Smooth muscle cell (in vitro differentiated cells): ENCODE results near the gene EGLN3. TPM values are rescaled to one million over a fixed set of nuclear protein-coding genes. Genes with fewer than 3 reads are reported as not detected.

Experiments
- DNase-seq: peaks from one replicate; lab custom pipeline; 2025; ENCODE audit not compliant: unreplicated experiment; lab: John Stamatoyannopoulos, UW
- H2AFZ ChIP-seq: fragments of 200-600 bp; sonication (generic); 2 replicates; pipeline ENCODE4 v1.6.0; 2016; ENCODE audit warnings: antibody characterized with exemption, low read depth, mild to moderate bottlenecking
- H3F3A ChIP-seq: fragments of 200-600 bp; sonication (generic); 2 replicates; pipeline ENCODE4 v1.6.0; 2017; ENCODE audit warnings: antibody characterized with exemption, low read depth
- H3K27ac ChIP-seq: fragments of 200-600 bp; sonication (generic); 2 replicates; pipeline ENCODE4 v1.5.1; 2016; ENCODE audit warnings: low read depth, mild to moderate bottlenecking
- H3K27me3 ChIP-seq: fragments of 200-600 bp; sonication (generic); 2 replicates; pipeline ENCODE4 v1.6.1; 2016; ENCODE audit warnings: low read depth, mild to moderate bottlenecking
- H3K36me3 ChIP-seq: fragments of 200-600 bp; sonication (generic); 2 replicates; pipeline ENCODE4 v1.5.1; 2016; ENCODE audit warnings: low read depth
- H3K4me1 ChIP-seq: fragments of 200-600 bp; sonication (generic); 2 replicates; pipeline ENCODE4 v1.5.1; 2016; ENCODE audit warnings: low read depth
- H3K4me2 ChIP-seq: fragments of 200-600 bp; sonication (generic); 2 replicates; pipeline ENCODE4 v1.6.0; 2016; ENCODE audit warnings: mild to moderate bottlenecking
- H3K4me3 ChIP-seq: fragments of 200-600 bp; sonication (generic); 2 replicates; pipeline ENCODE4 v1.5.1; 2016; ENCODE audit warnings: mild to moderate bottlenecking
- H3K79me2 ChIP-seq: fragments of 200-600 bp; sonication (generic); 2 replicates; pipeline ENCODE4 v1.6.0; 2016; ENCODE audit warnings: low read depth, mild to moderate bottlenecking
- H3K9ac ChIP-seq: fragments of 200-600 bp; sonication (generic); 2 replicates; pipeline ENCODE4 v1.6.0; 2016; ENCODE audit warnings: low read depth
- H3K9me3 ChIP-seq: fragments of 200-600 bp; sonication (generic); replicated peaks from 2 replicates; pipeline ENCODE4 v1.5.1; 2016; ENCODE audit warnings: low read depth
- H4K20me1 ChIP-seq: fragments of 200-600 bp; sonication (generic); 2 replicates; pipeline ENCODE4 v1.6.0; 2016; ENCODE audit warnings: low read depth
- WGBS: methylation state at CpG from one replicate; pipeline ENCODE4 v1.1.7; 2016; ENCODE audit warnings: low lambda C conversion rate; 5-methylcytosine and 5-hydroxymethylcytosine counted together
- polyA plus RNA-seq: library from polyadenylated mRNA; unstranded; fragments of >200 nt; fragmentation: Nextera tagmentation; extraction: Ambion mirVana; gene quantifications from 2 replicates; pipeline ENCODE4 v1.2.1, GENCODE V29; 2016
- total RNA-seq: library from RNA; depleted of rRNA; stranded (reverse); fragments of >200 nt; gene quantifications from 2 replicates; pipeline ENCODE4 v1.2.3, GENCODE V29; 2014
- TF ChIP-seq, protein P1 (sequence below): fragments of 200-600 bp; sonication (generic); IDR thresholded peaks from 2 replicates; pipeline ENCODE4 v1.5.1; 2017; ENCODE audit warnings: borderline replicate concordance, mild to moderate bottlenecking, antibody characterized with exemption; ENCODE audit not compliant: insufficient read depth, poor library complexity, severe bottlenecking

Gene EGLN3
- total and polyA plus RNA-seq, 2 experiments from 2014 or later: 127 to 146 TPM

DNA sequence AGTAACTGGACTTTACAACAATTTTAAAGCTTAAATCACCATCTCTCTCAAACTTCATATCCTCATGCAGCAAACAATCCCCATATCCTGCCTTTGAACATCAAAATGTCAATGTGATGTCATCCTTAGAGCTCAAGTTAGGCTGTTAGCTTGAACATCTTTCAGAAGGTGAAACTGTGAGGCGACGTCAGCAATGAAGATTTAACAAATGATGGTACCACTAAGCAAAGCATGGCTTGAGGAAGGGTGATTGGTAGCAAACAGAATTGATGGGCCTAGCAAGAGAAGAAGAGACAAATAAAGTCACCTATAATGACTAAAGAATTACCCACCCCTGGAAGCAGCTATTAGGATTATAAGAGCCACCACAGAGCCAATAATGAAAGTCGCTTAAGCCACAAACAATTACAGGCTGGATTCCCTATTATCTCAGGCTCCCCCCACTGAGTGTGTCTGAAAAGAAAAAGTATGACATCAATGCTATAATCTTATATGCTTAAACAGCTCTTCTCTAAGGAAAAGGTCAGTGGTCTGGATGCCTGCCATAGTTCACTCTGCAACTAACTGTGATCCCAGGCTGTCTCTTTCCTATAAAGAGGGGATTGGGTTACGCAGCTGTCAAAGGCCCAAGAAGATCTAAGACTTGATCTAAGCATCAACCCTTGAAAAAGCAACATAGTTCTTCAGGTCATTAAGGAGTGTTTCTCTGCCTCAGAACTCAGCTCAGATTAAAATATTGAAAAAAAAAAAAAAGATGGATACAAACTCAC lies 18.1 kb downstream of the EGLN3 start:
- Histone ChIP-seq H3K4me3 (no peak overlapping the region), H3K79me2 (peaks cover 53% of the 10 kb centered on the region), H3K4me2 (peak overlapping the region; percentile 68), H3K36me3 (peaks cover 11% of the 10 kb centered on the region), H4K20me1 (peaks cover 92% of the 10 kb centered on the region), H3K27ac (peak overlapping the region; percentile 77), H2AFZ (no peak overlapping the region), H3K9ac (no peak overlapping the region), H3K4me1 (peaks cover 75% of the 10 kb centered on the region), H3K27me3 (no peaks in the 10 kb centered on the region), H3K9me3 (no peaks in the 10 kb centered on the region), H3F3A (peaks cover 17% of the 10 kb centered on the region)
- TF ChIP-seq, protein P1, sequence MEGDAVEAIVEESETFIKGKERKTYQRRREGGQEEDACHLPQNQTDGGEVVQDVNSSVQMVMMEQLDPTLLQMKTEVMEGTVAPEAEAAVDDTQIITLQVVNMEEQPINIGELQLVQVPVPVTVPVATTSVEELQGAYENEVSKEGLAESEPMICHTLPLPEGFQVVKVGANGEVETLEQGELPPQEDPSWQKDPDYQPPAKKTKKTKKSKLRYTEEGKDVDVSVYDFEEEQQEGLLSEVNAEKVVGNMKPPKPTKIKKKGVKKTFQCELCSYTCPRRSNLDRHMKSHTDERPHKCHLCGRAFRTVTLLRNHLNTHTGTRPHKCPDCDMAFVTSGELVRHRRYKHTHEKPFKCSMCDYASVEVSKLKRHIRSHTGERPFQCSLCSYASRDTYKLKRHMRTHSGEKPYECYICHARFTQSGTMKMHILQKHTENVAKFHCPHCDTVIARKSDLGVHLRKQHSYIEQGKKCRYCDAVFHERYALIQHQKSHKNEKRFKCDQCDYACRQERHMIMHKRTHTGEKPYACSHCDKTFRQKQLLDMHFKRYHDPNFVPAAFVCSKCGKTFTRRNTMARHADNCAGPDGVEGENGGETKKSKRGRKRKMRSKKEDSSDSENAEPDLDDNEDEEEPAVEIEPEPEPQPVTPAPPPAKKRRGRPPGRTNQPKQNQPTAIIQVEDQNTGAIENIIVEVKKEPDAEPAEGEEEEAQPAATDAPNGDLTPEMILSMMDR: no peak
- DNase-seq: no peak
- WGBS: 50% methylated on average over 4 of the region's 4 CpGs

DNA sequence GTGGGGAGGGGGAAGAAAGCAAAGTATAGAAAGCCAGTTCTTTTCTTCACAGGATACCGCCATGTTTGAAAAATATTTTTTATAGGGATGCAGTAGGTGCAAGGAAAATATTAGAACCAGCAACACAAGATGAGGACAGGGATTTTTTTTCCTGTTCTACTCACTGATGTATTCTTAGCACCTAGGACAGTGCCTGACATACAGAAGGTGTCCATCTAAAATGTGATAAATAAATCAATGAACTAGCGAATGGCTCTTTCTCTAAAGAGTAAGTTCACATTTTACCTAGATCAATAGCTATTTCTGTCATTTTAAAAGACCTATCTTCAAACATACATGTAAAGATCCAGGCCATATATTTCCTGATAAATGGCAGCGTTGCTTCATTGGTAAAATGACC lies 18.8 kb downstream of the EGLN3 start:
- Histone ChIP-seq H3F3A (peaks cover 15% of the 10 kb centered on the region), H3K4me3 (no peak overlapping the region), H3K4me1 (peaks cover 67% of the 10 kb centered on the region), H4K20me1 (peaks cover 91% of the 10 kb centered on the region), H3K4me2 (no peak overlapping the region), H3K9ac (no peak overlapping the region), H2AFZ (no peak overlapping the region), H3K79me2 (peaks cover 45% of the 10 kb centered on the region), H3K36me3 (peaks cover 11% of the 10 kb centered on the region), H3K9me3 (no peaks in the 10 kb centered on the region), H3K27ac (peak overlapping the region; percentile 77), H3K27me3 (no peaks in the 10 kb centered on the region)
- TF ChIP-seq, protein P1: no peak
- DNase-seq: no peak
- WGBS: 96% methylated on average over 3 of the region's 3 CpGs

DNA sequence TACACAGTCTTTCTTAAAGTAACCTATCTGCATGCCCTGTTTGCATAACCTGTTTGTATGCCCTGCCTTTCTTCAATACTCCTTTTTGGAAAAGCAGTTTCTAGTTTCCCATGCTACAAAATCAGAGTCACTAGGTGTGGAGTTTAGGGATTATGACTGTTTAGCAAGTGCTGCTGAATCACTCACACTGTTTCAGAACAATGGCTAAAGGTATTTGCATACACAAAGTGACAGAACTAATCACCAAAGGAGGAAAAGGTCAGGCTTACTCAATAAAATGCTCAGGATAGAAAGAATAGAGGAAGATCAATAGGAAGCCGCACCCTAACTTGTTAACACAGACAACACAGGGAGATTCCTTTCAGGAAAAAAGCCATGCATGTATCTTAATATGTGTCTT lies 19.4 kb downstream of the EGLN3 start:
- TF ChIP-seq, protein P1: no peak
- no peak overlapping the region for H3K4me2 ChIP-seq

DNA sequence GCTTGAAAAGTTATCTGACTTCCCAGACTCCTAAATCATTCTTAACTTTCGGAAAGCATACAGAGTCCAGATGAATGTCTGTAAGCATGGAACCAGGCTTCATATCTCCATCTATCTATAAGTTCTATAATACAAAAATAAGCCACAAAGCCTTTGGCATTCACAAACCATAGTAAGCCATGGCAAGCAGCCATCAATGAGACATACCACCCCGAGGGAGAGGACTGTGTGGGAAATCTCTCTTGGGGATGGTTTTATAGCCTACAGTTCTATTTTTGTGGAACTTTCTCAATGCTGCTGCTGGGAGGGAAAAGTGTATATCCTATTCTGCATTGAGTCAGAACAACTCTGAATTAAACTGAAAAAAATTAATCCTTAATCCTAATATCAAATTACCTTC lies 20.4 kb downstream of the EGLN3 start:
- H3K4me2 ChIP-seq: peak overlapping the region; percentile 34
- peaks cover 29% of the 10 kb centered on the region for H3K79me2 ChIP-seq
- peak overlapping the region; percentile 49 for H3K27ac ChIP-seq
- no peak for DNase-seq
- peaks cover 53% of the 10 kb centered on the region for H3K4me1 ChIP-seq
- no peak overlapping the region for H3K9ac ChIP-seq
- TF ChIP-seq, protein P1: no peak
- H3K36me3 ChIP-seq: peaks cover 21% of the 10 kb centered on the region
- H3K9me3 ChIP-seq: no peaks in the 10 kb centered on the region
- no peak overlapping the region for H3K4me3 ChIP-seq
- WGBS: 42% methylated on average over 2 of the region's 2 CpGs
- peaks cover 21% of the 10 kb centered on the region for H3F3A ChIP-seq
- no peak overlapping the region for H2AFZ ChIP-seq
- peaks cover 90% of the 10 kb centered on the region for H4K20me1 ChIP-seq
- no peaks in the 10 kb centered on the region for H3K27me3 ChIP-seq

More for the DNA sequence above, 19.4 kb downstream of the EGLN3 start:
- Histone ChIP-seq H3K9ac (no peak overlapping the region), H3K9me3 (no peaks in the 10 kb centered on the region), H3K36me3 (peaks cover 15% of the 10 kb centered on the region), H3K4me1 (peaks cover 62% of the 10 kb centered on the region), H3K4me3 (no peak overlapping the region), H2AFZ (no peak overlapping the region), H3K27ac (peak overlapping the region; percentile 77), H4K20me1 (peaks cover 91% of the 10 kb centered on the region), H3K79me2 (peaks cover 40% of the 10 kb centered on the region), H3K27me3 (no peaks in the 10 kb centered on the region), H3F3A (peaks cover 18% of the 10 kb centered on the region)
- no peak for DNase-seq
- whole genome bisulfite sequencing: 93% methylated on average over 1 of the region's 1 CpG
